Spinal cord (tissue), 10 donors: ENCODE data around the gene PSMA2. TPM values are rescaled to one million over a fixed set of nuclear protein-coding genes. Genes with fewer than 3 reads are reported as not detected.

Experiments
- DNase-seq, 6 donors: peaks; one replicate each; pipeline versions ENCODE4 v3.0.0 to v3.0.0-alpha.2; 2013 to 2015; ENCODE audit warnings: low spot score in 6 of 6, low read depth in 4 of 6
- H3K27ac ChIP-seq: one replicate; pipeline ENCODE4 v1.5.1; 2013; ENCODE audit warnings: low read depth, low read length, control low read depth
- H3K27me3 ChIP-seq: one replicate; pipeline ENCODE4 v1.6.1; 2013; ENCODE audit warnings: low read length; ENCODE audit not compliant: control insufficient read depth, insufficient read depth
- H3K36me3 ChIP-seq: one replicate; pipeline ENCODE4 v1.6.1; 2013; ENCODE audit warnings: low read length; ENCODE audit not compliant: control insufficient read depth, insufficient read depth
- H3K4me1 ChIP-seq: one replicate; pipeline ENCODE4 v1.6.1; 2013; ENCODE audit warnings: low read length; ENCODE audit not compliant: control insufficient read depth, insufficient read depth
- H3K4me3 ChIP-seq: one replicate; pipeline ENCODE4 v1.5.1; 2013; ENCODE audit warnings: low read depth, low read length, control low read depth
- H3K9me3 ChIP-seq: one replicate; pipeline ENCODE4 v1.6.1; 2013; ENCODE audit warnings: low read length; ENCODE audit not compliant: control insufficient read depth, insufficient read depth
- WGBS: methylation state at CpG from one replicate; pipeline ENCODE4 v1.1.5; 2013; ENCODE audit warnings: missing lambda C conversion rate; ENCODE audit not compliant: insufficient coverage; 5-methylcytosine and 5-hydroxymethylcytosine counted together
- polyA plus RNA-seq, 2 donors: library from polyadenylated mRNA; unstranded; fragments of 120-200 nt; gene quantifications; one replicate each; pipeline ENCODE4 v1.2.1, GENCODE V29; 2013; ENCODE audit not compliant: insufficient read length in 2 of 2
- total RNA-seq, 2 donors: library from RNA; depleted of rRNA in 1 of 2; stranded (reverse); fragments of 120-200 nt in 1 of 2; fragments of >200 nt in 1 of 2; gene quantifications; one replicate each; pipeline versions ENCODE4 v1.2.3 to v1.2.4, GENCODE V29; 2013 to 2014
- donor health status: healthy.

Gene PSMA2
- total and polyA plus RNA-seq, 4 donors: 46.4 to 150 (median 115) TPM

GRCh38 chr7:42929449-42929848, 2.5 kb downstream of the PSMA2 start:
- no peak overlapping the region for H3K27ac ChIP-seq
- no peaks in the 10 kb centered on the region for H3K9me3 ChIP-seq
- DNase-seq: no peak
- H3K27me3 ChIP-seq: no peaks in the 10 kb centered on the region
- H3K36me3 ChIP-seq: peaks cover 5% of the 10 kb centered on the region
- 64% methylated on average over 3 of the region's 3 CpGs for WGBS
- peaks cover 13% of the 10 kb centered on the region for H3K4me1 ChIP-seq
- no peak overlapping the region for H3K4me3 ChIP-seq

DNA sequence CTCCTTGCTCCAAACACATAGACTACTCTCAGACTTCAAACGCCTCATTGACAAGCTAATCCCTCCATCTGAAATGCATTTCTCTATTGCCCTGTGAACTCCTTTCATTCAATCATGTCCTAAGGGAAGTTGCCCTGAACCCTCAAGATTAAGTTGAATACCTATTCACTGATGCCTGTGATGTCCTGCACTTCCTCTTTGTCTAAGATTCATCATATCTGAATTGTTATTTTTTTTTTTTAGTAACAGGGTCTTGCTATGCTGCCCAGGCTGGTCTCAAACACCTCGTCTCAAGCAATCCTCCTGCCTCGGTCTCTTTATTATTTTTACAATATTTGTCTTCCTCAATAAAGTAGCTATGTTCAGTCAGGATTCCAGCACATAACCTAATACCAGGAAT, 3.2 kb downstream of the PSMA2 start:
- Histone ChIP-seq H3K4me3 (no peak overlapping the region), H3K27ac (no peak overlapping the region), H3K27me3 (no peaks in the 10 kb centered on the region), H3K36me3 (peaks cover 9% of the 10 kb centered on the region), H3K9me3 (no peaks in the 10 kb centered on the region), H3K4me1 (peaks cover 9% of the 10 kb centered on the region)
- WGBS: 83% methylated on average over 1 of the region's 3 CpGs
- DNase-seq: no peak

- Histone ChIP-seq H3K9me3 (no peaks in the 10 kb centered on the region), H3K4me3 (no peak overlapping the region), H3K4me1 (peaks cover 3% of the 10 kb centered on the region), H3K36me3 (peaks cover 9% of the 10 kb centered on the region), H3K27ac (no peak overlapping the region), H3K27me3 (no peaks in the 10 kb centered on the region)
- WGBS: no CpG with 5 or more reads among the region's 5 CpGs
- no peak for DNase-seq
Measured at GRCh38 chr7:42926204-42926603, 5.8 kb downstream of the PSMA2 start.

- no CpG with 5 or more reads among the region's 1 CpG for WGBS
Measured at GRCh38 chr7:42925630-42926029, 6.3 kb downstream of the PSMA2 start.

GRCh38 chr7:42924223-42924838, 7.6 kb downstream of the PSMA2 start:
- no CpG with 5 or more reads among the region's 5 CpGs for WGBS
- Histone ChIP-seq H3K27ac (no peak overlapping the region), H3K4me1 (no peaks in the 10 kb centered on the region), H3K4me3 (no peak overlapping the region), H3K27me3 (no peaks in the 10 kb centered on the region), H3K9me3 (no peaks in the 10 kb centered on the region), H3K36me3 (peaks cover 9% of the 10 kb centered on the region)
- no peak for DNase-seq

More at GRCh38 chr7:42925630-42926029, 6.3 kb downstream of the PSMA2 start:
- no peak overlapping the region for H3K27ac ChIP-seq
- peaks cover 1% of the 10 kb centered on the region for H3K4me1 ChIP-seq
- no peak for DNase-seq
- H3K36me3 ChIP-seq: peaks cover 9% of the 10 kb centered on the region
- H3K4me3 ChIP-seq: no peak overlapping the region
- H3K27me3 ChIP-seq: no peaks in the 10 kb centered on the region
- H3K9me3 ChIP-seq: no peaks in the 10 kb centered on the region

DNA sequence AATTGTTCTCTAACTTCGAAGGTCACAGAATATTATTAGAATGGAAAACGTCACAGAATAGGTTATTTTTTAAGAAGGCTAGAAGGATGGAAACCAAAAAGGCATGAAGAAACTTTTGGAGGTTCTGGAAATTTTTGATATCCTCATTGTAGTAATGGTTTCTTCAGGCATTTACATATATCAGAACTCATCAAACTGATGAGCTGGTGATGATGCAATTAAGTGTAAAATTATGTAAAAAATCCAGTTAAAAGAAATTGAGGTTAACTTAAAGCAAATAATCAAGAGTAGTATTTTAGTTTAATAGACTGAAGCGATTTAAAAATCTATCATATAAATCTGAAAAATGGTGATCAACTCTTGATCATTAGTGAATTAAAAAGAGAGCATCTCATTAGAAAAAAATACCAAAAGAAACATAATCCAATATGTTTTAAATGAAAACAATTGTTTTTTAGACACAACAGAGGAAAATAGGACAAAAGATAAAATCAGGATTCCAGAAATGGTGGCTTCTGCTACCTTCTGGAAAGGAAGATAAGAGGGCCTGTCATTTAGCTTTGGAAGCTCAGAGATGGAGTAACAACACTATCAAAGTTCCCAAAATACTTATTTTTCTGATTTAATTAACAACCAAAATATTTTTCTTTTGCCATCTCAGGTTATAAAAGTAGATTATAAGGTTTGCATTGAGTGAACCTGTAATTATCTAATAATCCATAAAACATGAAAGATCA, 9.8 kb downstream of the PSMA2 start:
- H3K36me3 ChIP-seq: peaks cover 21% of the 10 kb centered on the region
- DNase-seq: no peak
- WGBS: no CpG with 5 or more reads among the region's 3 CpGs
- H3K9me3 ChIP-seq: no peaks in the 10 kb centered on the region
- no peak overlapping the region for H3K4me3 ChIP-seq
- H3K27ac ChIP-seq: no peak overlapping the region
- H3K4me1 ChIP-seq: no peaks in the 10 kb centered on the region
- no peaks in the 10 kb centered on the region for H3K27me3 ChIP-seq

DNA sequence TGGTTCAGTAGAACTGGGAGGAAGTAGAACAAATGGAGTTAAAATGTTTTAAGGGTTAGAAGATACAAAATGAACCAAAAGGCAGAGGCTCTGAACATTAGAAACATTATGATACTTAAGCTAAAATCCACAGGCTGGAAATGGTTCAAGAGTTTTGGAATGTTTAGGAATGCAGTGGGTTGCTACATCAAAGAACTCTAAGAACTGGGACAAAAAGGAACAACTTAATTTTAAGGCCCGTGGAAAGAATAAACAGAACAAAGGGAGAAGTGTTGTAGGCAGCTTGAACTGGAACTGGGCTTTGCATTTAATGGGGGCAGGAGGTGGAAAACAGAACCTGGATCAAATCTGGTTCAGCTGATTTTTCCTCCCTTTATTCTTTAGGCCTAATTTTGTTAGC, 16.6 kb downstream of the PSMA2 start:
- WGBS: 67% methylated on average over 1 of the region's 1 CpG
- H3K4me3 ChIP-seq: no peak overlapping the region
- no peaks in the 10 kb centered on the region for H3K9me3 ChIP-seq
- no peak for DNase-seq
- H3K27me3 ChIP-seq: no peaks in the 10 kb centered on the region
- peaks cover 17% of the 10 kb centered on the region for H3K36me3 ChIP-seq
- H3K27ac ChIP-seq: no peak overlapping the region
- H3K4me1 ChIP-seq: peaks cover 5% of the 10 kb centered on the region

DNA sequence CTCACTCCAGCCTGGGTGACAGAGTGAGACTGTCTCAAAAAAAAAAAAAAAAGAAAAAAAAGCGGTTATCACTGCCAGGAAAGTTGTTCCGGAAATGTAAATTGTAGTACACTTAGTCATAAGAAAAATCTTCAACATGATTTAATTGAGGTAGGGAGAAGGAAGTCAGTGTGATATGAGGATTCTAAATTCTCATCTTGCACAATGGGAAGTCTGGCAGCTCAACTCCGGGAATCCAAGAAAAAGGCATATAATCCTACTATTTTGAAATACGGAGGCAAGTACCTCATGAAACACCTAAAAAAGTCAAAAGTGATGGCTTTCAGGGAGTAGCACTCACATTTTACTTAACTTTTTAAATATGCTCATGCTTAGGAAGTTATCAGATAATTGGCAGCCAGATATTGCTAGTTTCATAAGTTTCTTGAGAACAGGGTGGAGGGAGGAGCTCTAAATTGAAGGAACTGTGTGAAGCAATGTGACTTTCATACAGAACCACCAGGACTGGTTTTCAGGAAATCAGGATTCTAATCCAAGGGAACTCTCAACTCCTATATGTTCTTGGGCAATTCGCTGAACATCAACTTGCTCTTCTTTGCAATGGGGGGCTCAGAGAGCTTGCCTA, 17.4 kb downstream of the PSMA2 start:
- no peak for DNase-seq
- no peak overlapping the region for H3K4me3 ChIP-seq
- H3K4me1 ChIP-seq: peaks cover 7% of the 10 kb centered on the region
- H3K27me3 ChIP-seq: no peaks in the 10 kb centered on the region
- WGBS: no CpG with 5 or more reads among the region's 5 CpGs
- no peak overlapping the region for H3K27ac ChIP-seq
- H3K9me3 ChIP-seq: no peaks in the 10 kb centered on the region
- peaks cover 17% of the 10 kb centered on the region for H3K36me3 ChIP-seq

DNA sequence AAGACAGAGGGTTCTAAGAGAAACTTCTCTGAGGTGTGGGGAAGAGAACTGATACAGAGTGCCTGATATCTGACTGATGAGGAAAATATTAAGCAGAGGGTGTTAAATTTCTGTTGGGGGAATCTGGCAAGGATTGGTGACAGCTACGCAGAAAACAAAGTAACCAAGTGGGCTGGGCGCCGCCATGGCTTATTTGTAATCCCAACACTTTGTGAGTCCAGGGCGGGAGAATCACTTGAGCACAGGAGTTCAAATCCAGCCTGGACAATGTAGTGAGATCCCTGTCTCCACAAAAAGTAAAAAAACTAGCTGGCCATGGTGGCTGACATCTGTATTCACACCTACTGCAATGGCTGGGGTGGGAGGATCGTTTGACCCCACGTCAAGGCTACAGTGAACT, 18.0 kb downstream of the PSMA2 start:
- Histone ChIP-seq H3K4me1 (peaks cover 7% of the 10 kb centered on the region), H3K27ac (no peak overlapping the region), H3K9me3 (no peaks in the 10 kb centered on the region), H3K27me3 (no peaks in the 10 kb centered on the region), H3K36me3 (peaks cover 16% of the 10 kb centered on the region), H3K4me3 (no peak overlapping the region)
- no peak for DNase-seq
- WGBS: 67% methylated on average over 3 of the region's 6 CpGs

GRCh38 chr7:42913591-42913990, 18.4 kb downstream of the PSMA2 start:
- no peaks in the 10 kb centered on the region for H3K9me3 ChIP-seq
- H3K36me3 ChIP-seq: peaks cover 12% of the 10 kb centered on the region
- no peak overlapping the region for H3K27ac ChIP-seq
- H3K27me3 ChIP-seq: no peaks in the 10 kb centered on the region
- no peak for DNase-seq
- WGBS: no CpG with 5 or more reads among the region's 2 CpGs
- peaks cover 7% of the 10 kb centered on the region for H3K4me1 ChIP-seq
- H3K4me3 ChIP-seq: no peak overlapping the region
